GM18868 (cell line): ENCODE measurements around the gene DARS1.

ENCODE experiments used
- ATAC-seq: cut with Tn5 transposase; IDR thresholded peaks from one replicate; pipeline ENCODE4 v1.9.1; 2021; ENCODE audit warnings: mild to moderate bottlenecking, moderate library complexity; ENCODE audit not compliant: unreplicated experiment

Gene DARS1

GRCh38 chr2:135948642-135949355 is 36.6 kb downstream of the DARS1 start:
- ATAC-seq = peak; percentile 92

DNA sequence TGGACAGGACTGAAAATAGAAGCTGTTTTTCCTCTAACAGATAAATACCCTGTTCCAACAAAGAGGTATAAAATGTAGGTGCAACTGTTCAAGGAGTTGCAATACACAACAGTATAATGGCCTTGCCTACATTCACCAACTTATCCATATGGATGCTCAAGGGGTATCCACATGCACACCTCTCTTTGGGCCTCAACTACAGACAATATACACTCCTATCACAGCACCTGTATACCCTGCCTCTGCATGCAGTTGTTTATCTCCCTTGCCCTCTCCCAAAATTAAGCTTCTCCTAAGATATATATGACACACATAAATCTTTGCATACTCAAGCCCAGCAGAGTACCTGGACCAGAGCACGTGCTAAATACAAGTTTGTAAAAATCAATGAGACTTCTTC is 37.3 kb downstream of the DARS1 start:
- ATAC-seq = no peak

DNA sequence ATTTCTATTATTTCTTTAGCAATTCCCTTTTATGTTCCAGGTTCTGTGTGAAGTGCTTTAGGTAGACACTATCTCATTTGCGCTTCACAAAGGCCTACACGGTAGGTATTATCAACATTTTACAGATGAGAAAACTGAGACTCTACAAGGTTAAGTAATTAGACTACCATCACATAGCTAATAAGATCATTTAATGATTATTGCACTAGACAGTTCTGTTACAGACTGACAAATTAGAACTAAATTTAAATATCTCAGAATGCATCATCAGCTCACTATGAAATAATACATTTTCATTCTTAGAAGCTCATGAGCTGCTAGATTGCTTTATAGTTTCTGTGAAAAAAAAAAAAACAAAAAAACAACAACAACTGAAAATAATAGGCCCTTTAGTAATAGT is 37.9 kb downstream of the DARS1 start:
- ATAC-seq = no peak

DNA sequence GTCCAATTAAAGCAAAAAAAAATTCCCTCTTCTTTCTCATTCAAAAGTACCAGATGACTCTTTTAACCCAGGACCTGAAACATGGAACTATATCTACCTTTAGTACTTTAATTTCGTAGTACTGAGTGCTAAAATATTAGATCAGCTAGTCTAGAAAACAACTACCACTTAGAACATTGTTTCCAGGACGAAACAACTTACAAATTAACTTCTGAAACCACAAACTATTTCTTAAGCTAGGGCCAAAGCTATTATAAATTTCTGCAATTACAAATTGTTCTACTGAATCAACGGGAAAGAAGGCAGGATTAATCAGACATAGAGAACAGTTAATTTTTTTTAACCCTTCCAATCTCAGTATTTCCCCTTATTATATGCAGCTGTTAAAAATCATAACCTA is 39.9 kb downstream of the DARS1 start:
- ATAC-seq = no peak

DNA sequence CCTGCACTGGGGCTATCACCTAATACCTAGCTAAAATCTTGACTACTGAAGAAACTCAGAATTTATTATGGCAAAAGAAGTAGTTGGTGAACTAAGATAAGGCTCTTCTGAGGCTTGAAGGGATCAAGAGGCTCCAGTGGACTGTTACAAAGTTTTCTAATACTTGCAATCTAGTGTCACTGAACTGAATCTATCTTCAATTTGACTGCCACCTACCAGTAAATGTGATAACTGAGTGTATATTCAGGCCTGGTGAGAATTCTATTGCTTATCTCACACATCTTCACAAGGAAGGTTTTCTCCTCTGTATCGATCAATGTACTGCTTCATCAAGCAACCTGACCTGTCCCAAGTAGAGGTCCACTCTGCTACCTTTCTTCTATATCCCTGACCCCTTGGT is 40.8 kb downstream of the DARS1 start:
- ATAC-seq = no peak

DNA sequence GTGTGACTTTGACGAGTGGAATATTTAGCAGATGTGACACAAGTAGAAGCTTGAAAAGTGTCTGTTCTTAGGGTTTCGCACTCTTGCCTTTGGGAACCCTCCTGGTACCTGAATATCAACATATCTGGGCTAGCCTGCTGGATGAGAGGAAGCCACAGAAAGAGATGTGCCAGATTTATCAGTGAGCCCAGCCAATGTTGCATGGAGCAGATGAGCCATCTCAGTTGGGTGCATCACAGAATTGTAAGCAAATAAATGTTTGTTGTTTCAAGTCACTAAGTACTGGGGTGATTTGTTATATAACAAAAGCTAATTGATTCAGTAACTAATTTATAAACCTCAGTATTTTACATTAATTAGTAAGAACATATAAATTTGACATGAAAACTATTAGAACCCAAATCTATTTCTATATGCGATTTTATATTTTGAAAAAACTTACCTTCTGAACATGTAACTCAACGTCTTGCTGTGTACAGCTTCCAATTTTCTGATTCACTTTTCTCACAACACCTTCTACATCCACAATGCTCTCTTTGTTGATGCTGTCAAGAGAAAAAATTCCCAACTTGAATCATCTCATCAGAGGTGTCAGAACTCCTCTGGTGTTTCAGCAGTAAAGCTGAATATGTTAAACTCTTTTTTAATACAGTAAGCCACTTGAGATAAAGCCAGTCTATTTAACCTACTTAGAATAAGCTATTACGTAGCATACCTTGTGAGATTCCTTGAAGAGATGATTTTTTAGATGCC is 42.3 kb downstream of the DARS1 start:
- ATAC-seq = no peak

- ATAC-seq = no peak
Measured at GRCh38 chr2:135936524-135936923, 48.9 kb downstream of the DARS1 start.

GRCh38 chr2:135935914-135936313 is 49.5 kb downstream of the DARS1 start:
- ATAC-seq = no peak

- peak; percentile 82 for ATAC-seq
Measured at GRCh38 chr2:135931776-135932443, 53.5 kb downstream of the DARS1 start.

DNA sequence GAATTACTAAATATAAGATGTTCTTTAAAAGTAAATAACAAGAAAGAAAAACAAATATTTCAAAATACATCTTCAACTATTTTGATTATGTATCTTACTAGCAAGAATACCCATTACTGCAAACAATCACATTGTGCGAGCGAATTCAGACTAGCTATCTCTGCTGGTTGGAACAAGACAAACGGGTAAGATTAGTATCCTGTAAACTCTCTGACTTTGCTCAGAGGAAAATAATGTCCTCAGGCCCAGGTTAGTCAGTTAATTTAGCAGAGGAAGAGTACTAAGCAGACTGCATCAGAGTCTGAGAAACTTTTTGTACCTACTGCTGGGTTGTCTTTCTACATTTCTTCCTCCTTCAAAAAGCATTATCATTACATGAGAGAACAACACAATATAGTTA is 58.8 kb downstream of the DARS1 start:
- no peak for ATAC-seq

GRCh38 chr2:135925571-135925970 is 59.9 kb downstream of the DARS1 start:
- ATAC-seq = no peak

DNA sequence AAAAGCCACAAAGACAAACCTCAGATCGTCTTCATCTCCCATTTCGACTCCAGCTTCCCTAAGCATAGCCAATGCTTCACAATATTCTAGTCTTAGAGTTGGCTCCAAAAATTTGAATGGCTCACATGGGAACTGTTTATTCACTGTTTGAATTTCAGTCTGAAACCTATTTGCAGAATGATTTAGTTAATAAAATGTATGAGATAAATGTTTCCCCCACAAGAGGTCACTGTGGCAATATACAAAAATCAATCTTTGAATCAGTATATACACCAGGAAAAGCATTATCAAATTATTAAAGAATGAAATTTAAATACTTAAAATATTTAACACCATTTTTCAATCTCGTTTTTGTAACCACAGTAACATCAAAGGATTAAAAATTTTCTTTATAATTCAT is 69.2 kb downstream of the DARS1 start:
- no peak for ATAC-seq

- no peak for ATAC-seq
Measured at GRCh38 chr2:135914485-135914884, 70.9 kb downstream of the DARS1 start.

DNA sequence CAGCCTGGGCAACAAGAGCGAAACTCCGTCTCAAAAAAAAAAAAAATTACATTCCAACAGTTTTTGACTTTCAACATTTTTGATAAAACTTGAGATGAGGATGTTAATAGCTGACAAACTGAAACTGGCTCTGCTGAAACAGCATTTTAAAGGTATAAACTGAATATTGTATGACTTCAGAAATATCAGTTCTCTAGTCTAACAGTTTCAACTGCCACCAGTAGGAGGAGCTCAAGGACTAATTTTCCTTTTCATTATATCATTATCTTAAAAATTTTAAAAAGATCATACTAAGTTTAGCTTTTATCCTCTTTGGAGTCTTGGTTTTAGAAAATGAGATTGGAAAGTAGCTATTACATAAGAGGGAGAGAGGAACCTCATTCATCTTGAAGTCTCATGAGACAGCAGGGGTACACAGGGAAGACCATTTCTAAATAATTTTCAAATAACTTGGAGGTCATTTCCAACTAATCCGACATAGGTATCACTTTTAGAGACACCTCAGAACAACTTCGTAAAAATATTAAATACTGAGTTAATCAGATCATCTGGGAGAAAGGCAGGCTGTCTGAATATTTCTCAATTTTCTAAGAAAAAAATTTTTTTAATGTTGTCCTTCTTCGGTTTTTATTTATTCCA is 71.6 kb downstream of the DARS1 start:
- no peak for ATAC-seq

DNA sequence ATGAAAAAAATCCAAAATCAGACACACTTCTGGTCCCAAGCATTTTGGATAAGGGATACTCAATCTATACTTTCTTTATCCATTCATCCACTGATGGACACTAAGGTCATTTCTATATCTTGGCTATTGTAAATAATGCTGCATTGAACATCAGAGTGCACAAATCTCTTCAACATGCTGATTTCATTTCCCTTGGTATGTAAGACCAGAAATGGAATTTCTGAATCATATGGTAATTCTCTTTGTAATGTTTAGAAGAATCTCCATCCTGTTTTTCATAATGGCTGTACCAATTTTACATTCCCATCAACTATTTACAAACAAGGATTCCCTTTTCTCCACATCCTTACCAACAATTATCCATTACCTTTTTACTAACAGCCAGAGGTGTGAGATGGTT is 75.5 kb downstream of the DARS1 start:
- no peak for ATAC-seq

GRCh38 chr2:135905679-135906078 is 79.7 kb downstream of the DARS1 start:
- no peak for ATAC-seq

DNA sequence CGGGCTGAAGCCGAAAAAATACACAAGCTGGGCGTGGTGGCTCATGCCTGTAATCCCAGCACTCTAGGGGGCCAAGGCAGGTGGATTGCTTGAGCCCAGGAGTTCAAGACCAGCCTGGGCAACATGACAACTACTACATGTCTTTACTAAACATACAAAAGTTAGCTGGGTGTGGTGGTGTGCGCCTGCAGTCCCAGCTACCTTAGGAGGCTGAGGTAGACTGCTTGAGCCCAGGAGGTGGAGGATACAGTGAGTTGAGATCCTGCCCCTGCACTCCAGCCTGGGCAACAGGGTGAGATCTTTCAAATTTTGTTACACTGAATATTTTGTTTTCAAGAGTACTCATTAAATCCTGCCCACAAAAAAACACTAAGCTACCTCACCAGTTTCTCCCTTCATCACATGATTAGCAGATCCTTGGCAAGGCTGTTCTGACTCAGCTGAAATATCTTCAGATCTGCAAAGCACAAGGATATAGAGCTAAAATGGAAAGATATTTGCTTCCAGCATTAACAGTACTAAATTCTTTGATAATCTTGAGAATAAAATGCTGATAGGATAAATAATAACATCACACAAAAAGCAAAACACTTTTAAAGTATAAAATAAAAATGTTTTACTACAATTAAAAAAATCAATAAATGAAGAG is 81.0 kb downstream of the DARS1 start:
- ATAC-seq = no peak

- ATAC-seq = no peak
Measured at GRCh38 chr2:135903650-135904049, 81.8 kb downstream of the DARS1 start.

DNA sequence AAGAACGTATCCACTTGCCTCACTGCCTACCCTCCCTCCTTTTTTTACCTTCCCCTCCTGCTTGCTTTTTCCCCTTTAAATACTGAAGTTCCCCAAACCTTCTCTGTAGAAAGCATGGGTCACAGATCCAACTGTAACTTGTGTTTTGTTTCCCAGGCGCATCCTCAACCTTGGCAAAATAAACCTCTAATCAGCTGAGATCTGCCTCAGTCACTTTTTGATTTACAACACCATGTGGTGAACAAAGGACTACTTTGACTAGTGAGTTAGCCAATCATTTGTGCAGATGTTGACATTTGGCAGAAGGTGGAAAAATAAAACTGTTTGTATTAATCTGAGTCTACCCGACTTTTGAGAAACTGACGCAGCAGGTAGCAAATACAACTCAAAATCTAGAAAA is 85.9 kb downstream of the DARS1 start:
- ATAC-seq = no peak

DNA sequence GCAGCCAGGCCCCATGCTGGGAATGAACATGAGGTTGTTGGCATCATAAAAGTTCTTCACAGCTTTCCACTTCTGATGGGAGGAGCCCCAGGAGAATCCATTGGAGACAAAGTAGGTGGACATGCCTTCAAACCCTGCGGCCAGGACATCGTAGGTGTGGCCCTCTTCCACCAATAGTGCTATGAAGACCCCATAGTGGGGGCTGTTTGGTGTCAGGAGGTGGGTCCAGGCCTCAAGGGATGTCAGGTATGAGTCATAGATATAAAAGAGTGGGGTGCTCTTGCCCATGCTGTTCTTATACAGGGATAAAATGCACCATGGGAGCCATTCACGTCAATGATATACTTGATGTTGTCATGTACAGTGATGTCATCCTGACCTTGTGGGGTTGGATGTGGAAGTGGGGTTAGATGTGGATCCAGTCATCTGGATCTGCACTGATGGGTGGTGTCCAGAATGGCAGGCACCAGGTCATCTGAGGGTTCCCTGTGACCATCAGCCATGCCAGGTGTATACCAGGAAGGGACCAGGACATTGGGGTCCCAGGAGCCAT is 87.1 kb downstream of the DARS1 start:
- no peak for ATAC-seq

- no peak for ATAC-seq
Measured at GRCh38 chr2:135894930-135895329, 90.5 kb downstream of the DARS1 start.
